ENCODE measurements around the gene MYH6. TPM values are rescaled to one million over a fixed set of nuclear protein-coding genes. Genes with fewer than 3 reads are reported as not detected.

MYH6 gene
- total RNA-seq, 1 donor from 2014 or later: 0.07 TPM

GRCh38 chr14:23438101-23438971, 30.3 kb upstream of the MYH6 start:
- peaks cover 23% of the 10 kb centered on the region for H3K27me3 Mint-ChIP-seq
- DNase-seq (ENCODE audit: low spot score, unreplicated experiment): no peak
- H3K9me3 Mint-ChIP-seq (ENCODE audit: low read depth): no peaks in the 10 kb centered on the region
- peak overlapping the region; percentile 55 for H3K27ac Mint-ChIP-seq
- no peaks in the 10 kb centered on the region for H3K36me3 Mint-ChIP-seq (ENCODE audit: insufficient read depth)
- TF ChIP-seq CTCF (IDR thresholded peaks at IDR 0.05; ENCODE audit: unreplicated experiment): no peak
- H3K4me3 Mint-ChIP-seq (ENCODE audit: low read depth): no peak overlapping the region
- H3K4me1 Mint-ChIP-seq (ENCODE audit: low read depth): peaks cover 27% of the 10 kb centered on the region

GRCh38 chr14:23437133-23438100, 29.3 kb upstream of the MYH6 start:
- Mint-ChIP-seq H3K27me3 (peaks cover 29% of the 10 kb centered on the region), H3K4me3 (ENCODE audit: low read depth) (no peak overlapping the region), H3K36me3 (ENCODE audit: insufficient read depth) (no peaks in the 10 kb centered on the region), H3K27ac (peak overlapping the region; percentile 78), H3K9me3 (ENCODE audit: low read depth) (no peaks in the 10 kb centered on the region), H3K4me1 (ENCODE audit: low read depth) (peaks cover 27% of the 10 kb centered on the region)
- no peak for DNase-seq (ENCODE audit: low spot score, unreplicated experiment)
- TF ChIP-seq CTCF (IDR thresholded peaks at IDR 0.05; ENCODE audit: unreplicated experiment): no peak

GRCh38 chr14:23436327-23437132, 28.5 kb upstream of the MYH6 start:
- TF ChIP-seq CTCF (IDR thresholded peaks at IDR 0.05; ENCODE audit: unreplicated experiment): no peak
- Mint-ChIP-seq H3K4me1 (ENCODE audit: low read depth) (peaks cover 27% of the 10 kb centered on the region), H3K9me3 (ENCODE audit: low read depth) (no peaks in the 10 kb centered on the region), H3K27me3 (peaks cover 35% of the 10 kb centered on the region), H3K36me3 (ENCODE audit: insufficient read depth) (no peaks in the 10 kb centered on the region), H3K4me3 (ENCODE audit: low read depth) (no peak overlapping the region), H3K27ac (peak overlapping the region; percentile 37)
- DNase-seq (ENCODE audit: low spot score, unreplicated experiment): peak; percentile 49

GRCh38 chr14:23435543-23436326, 27.7 kb upstream of the MYH6 start, which contains the start of gene MYH7:
TSS of gene MYH7 (minus strand) at chr14:23435660. CDS start at chr14:23433732, 1,928 bp downstream.
- H3K9me3 Mint-ChIP-seq (ENCODE audit: low read depth): no peaks in the 10 kb centered on the region
- TF ChIP-seq CTCF (IDR thresholded peaks at IDR 0.05; ENCODE audit: unreplicated experiment): no peak
- no peaks in the 10 kb centered on the region for H3K36me3 Mint-ChIP-seq (ENCODE audit: insufficient read depth)
- no peak for DNase-seq (ENCODE audit: low spot score, unreplicated experiment)
- H3K27me3 Mint-ChIP-seq: peaks cover 38% of the 10 kb centered on the region
- H3K27ac Mint-ChIP-seq: peak within 1 kb of the TSS; percentile 53
- H3K4me3 Mint-ChIP-seq (ENCODE audit: low read depth): no peak within 1 kb of the TSS
- peaks cover 27% of the 10 kb centered on the region for H3K4me1 Mint-ChIP-seq (ENCODE audit: low read depth)

Data from progenitor cell of endocrine pancreas (in vitro differentiated cells).